ENCODE results near the gene ZSWIM8. TPM values are rescaled to one million over a fixed set of nuclear protein-coding genes. Genes with fewer than 3 reads are reported as not detected.
A peak's percentile ranks its signal among the peaks of the same experiment; 100 is the strongest.

Gene ZSWIM8
- total and polyA plus RNA-seq, 2 experiments from 2014 or later = 20.5 to 30.4 TPM

DNA sequence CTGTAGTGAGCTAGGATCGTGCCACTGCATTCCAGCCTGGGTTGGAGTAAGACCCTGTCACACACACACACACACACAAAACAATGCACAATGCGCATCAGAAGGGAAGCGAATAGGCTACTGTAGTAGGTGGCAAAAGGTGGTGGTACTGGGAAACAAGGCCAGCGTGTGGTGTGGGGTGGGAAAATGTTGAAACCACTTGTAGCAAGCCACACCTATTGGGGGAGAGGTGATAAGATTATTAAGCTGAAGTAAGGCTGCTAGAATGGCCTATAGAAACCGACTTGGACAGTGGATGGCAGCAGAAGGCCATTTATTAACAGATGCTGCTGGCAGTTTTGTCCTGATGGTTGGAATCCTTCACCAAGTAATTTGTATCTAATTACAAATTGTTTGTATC is 10.8 kb upstream of the ZSWIM8 start:
- H3K4me2 ChIP-seq = no peak overlapping the region; the same call in 1 of the 2 replicates
- H4K20me1 ChIP-seq (replicated peaks; ENCODE audit: insufficient read depth) = peaks cover 13% of the 10 kb centered on the region
- peaks cover 15% of the 10 kb centered on the region for H3K27me3 Mint-ChIP-seq (ENCODE audit: insufficient read depth, low read depth, poor library complexity)
- no peak overlapping the region for H3K27ac Mint-ChIP-seq
- H3K9me2 ChIP-seq (ENCODE audit: insufficient read depth) = no peaks in the 10 kb centered on the region
- peaks cover 40% of the 10 kb centered on the region for H3F3A ChIP-seq (replicated peaks; ENCODE audit: low read depth)
- peaks cover 45% of the 10 kb centered on the region for H3K36me3 Mint-ChIP-seq (ENCODE audit: low read depth)
- no peak for DNase-seq (ENCODE audit: low spot score)
- H3K4me1 ChIP-seq (ENCODE audit: insufficient read depth) = peaks cover 18% of the 10 kb centered on the region; the same call in 1 of the 2 replicates
- H3K4me1 Mint-ChIP-seq = peaks cover 23% of the 10 kb centered on the region
- peak overlapping the region; percentile 22; the same call in 2 of the 3 replicates for H3K4me3 Mint-ChIP-seq
- H3K9me3 Mint-ChIP-seq = no peaks in the 10 kb centered on the region
- peaks cover 6% of the 10 kb centered on the region for H3K36me3 ChIP-seq (ENCODE audit: insufficient read depth)
- TF ChIP-seq, protein P1, sequence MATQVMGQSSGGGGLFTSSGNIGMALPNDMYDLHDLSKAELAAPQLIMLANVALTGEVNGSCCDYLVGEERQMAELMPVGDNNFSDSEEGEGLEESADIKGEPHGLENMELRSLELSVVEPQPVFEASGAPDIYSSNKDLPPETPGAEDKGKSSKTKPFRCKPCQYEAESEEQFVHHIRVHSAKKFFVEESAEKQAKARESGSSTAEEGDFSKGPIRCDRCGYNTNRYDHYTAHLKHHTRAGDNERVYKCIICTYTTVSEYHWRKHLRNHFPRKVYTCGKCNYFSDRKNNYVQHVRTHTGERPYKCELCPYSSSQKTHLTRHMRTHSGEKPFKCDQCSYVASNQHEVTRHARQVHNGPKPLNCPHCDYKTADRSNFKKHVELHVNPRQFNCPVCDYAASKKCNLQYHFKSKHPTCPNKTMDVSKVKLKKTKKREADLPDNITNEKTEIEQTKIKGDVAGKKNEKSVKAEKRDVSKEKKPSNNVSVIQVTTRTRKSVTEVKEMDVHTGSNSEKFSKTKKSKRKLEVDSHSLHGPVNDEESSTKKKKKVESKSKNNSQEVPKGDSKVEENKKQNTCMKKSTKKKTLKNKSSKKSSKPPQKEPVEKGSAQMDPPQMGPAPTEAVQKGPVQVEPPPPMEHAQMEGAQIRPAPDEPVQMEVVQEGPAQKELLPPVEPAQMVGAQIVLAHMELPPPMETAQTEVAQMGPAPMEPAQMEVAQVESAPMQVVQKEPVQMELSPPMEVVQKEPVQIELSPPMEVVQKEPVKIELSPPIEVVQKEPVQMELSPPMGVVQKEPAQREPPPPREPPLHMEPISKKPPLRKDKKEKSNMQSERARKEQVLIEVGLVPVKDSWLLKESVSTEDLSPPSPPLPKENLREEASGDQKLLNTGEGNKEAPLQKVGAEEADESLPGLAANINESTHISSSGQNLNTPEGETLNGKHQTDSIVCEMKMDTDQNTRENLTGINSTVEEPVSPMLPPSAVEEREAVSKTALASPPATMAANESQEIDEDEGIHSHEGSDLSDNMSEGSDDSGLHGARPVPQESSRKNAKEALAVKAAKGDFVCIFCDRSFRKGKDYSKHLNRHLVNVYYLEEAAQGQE (IDR thresholded peaks at IDR 0.05; ENCODE audit: unreplicated experiment) = no peak
- TF ChIP-seq, protein P2, sequence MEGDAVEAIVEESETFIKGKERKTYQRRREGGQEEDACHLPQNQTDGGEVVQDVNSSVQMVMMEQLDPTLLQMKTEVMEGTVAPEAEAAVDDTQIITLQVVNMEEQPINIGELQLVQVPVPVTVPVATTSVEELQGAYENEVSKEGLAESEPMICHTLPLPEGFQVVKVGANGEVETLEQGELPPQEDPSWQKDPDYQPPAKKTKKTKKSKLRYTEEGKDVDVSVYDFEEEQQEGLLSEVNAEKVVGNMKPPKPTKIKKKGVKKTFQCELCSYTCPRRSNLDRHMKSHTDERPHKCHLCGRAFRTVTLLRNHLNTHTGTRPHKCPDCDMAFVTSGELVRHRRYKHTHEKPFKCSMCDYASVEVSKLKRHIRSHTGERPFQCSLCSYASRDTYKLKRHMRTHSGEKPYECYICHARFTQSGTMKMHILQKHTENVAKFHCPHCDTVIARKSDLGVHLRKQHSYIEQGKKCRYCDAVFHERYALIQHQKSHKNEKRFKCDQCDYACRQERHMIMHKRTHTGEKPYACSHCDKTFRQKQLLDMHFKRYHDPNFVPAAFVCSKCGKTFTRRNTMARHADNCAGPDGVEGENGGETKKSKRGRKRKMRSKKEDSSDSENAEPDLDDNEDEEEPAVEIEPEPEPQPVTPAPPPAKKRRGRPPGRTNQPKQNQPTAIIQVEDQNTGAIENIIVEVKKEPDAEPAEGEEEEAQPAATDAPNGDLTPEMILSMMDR (conservative IDR thresholded peaks at IDR 0.05; ENCODE audit: low read depth in 2 of 2) = no peak
- TF ChIP-seq, protein P3, sequence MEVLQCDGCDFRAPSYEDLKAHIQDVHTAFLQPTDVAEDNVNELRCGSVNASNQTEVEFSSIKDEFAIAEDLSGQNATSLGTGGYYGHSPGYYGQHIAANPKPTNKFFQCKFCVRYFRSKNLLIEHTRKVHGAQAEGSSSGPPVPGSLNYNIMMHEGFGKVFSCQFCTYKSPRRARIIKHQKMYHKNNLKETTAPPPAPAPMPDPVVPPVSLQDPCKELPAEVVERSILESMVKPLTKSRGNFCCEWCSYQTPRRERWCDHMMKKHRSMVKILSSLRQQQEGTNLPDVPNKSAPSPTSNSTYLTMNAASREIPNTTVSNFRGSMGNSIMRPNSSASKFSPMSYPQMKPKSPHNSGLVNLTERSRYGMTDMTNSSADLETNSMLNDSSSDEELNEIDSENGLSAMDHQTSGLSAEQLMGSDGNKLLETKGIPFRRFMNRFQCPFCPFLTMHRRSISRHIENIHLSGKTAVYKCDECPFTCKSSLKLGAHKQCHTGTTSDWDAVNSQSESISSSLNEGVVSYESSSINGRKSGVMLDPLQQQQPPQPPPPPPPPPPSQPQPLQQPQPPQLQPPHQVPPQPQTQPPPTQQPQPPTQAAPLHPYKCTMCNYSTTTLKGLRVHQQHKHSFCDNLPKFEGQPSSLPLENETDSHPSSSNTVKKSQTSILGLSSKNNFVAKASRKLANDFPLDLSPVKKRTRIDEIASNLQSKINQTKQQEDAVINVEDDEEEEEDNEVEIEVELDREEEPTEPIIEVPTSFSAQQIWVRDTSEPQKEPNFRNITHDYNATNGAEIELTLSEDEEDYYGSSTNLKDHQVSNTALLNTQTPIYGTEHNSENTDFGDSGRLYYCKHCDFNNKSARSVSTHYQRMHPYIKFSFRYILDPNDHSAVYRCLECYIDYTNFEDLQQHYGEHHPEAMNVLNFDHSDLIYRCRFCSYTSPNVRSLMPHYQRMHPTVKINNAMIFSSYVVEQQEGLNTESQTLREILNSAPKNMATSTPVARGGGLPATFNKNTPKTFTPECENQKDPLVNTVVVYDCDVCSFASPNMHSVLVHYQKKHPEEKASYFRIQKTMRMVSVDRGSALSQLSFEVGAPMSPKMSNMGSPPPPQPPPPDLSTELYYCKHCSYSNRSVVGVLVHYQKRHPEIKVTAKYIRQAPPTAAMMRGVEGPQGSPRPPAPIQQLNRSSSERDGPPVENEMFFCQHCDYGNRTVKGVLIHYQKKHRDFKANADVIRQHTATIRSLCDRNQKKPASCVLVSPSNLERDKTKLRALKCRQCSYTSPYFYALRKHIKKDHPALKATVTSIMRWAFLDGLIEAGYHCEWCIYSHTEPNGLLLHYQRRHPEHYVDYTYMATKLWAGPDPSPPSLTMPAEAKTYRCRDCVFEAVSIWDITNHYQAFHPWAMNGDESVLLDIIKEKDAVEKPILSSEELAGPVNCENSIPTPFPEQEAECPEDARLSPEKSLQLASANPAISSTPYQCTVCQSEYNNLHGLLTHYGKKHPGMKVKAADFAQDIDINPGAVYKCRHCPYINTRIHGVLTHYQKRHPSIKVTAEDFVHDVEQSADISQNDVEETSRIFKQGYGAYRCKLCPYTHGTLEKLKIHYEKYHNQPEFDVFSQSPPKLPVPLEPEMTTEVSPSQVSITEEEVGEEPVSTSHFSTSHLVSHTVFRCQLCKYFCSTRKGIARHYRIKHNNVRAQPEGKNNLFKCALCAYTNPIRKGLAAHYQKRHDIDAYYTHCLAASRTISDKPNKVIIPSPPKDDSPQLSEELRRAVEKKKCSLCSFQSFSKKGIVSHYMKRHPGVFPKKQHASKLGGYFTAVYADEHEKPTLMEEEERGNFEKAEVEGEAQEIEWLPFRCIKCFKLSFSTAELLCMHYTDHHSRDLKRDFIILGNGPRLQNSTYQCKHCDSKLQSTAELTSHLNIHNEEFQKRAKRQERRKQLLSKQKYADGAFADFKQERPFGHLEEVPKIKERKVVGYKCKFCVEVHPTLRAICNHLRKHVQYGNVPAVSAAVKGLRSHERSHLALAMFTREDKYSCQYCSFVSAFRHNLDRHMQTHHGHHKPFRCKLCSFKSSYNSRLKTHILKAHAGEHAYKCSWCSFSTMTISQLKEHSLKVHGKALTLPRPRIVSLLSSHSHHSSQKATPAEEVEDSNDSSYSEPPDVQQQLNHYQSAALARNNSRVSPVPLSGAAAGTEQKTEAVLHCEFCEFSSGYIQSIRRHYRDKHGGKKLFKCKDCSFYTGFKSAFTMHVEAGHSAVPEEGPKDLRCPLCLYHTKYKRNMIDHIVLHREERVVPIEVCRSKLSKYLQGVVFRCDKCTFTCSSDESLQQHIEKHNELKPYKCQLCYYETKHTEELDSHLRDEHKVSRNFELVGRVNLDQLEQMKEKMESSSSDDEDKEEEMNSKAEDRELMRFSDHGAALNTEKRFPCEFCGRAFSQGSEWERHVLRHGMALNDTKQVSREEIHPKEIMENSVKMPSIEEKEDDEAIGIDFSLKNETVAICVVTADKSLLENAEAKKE (CRISPR knock-in tag; IDR thresholded peaks at IDR 0.05) = no peak
- TF ChIP-seq, protein P4, sequence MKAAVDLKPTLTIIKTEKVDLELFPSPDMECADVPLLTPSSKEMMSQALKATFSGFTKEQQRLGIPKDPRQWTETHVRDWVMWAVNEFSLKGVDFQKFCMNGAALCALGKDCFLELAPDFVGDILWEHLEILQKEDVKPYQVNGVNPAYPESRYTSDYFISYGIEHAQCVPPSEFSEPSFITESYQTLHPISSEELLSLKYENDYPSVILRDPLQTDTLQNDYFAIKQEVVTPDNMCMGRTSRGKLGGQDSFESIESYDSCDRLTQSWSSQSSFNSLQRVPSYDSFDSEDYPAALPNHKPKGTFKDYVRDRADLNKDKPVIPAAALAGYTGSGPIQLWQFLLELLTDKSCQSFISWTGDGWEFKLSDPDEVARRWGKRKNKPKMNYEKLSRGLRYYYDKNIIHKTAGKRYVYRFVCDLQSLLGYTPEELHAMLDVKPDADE (IDR thresholded peaks at IDR 0.05) = no peak
- no peak for TF ChIP-seq STAT1 (IDR thresholded peaks at IDR 0.05; ENCODE audit: unreplicated experiment)
- TF ChIP-seq ZNF114 (CRISPR knock-in tag; IDR thresholded peaks at IDR 0.05) = no peak
- no peak for TF ChIP-seq ZNF331 (CRISPR knock-in tag; IDR thresholded peaks at IDR 0.05; ENCODE audit: low read depth)
- TF ChIP-seq JUNB (IDR thresholded peaks at IDR 0.05; ENCODE audit: unreplicated experiment) = no peak
- no peak for TF ChIP-seq EZH2 (IDR thresholded peaks at IDR 0.05; ENCODE audit: low read depth, unreplicated experiment)
- TF ChIP-seq POLR2AphosphoS5 (IDR thresholded peaks at IDR 0.05; ENCODE audit: low read depth) = no peak
- no peak for TF ChIP-seq CREB1 (CRISPR knock-in tag; IDR thresholded peaks at IDR 0.05; ENCODE audit: low read depth)
- no peak for ATAC-seq
- no peak overlapping the region for H2AFZ ChIP-seq
- H3K27ac ChIP-seq (ENCODE audit: low read depth) = no peak overlapping the region
- no peak overlapping the region for H3K4me3 ChIP-seq
- peaks cover 17% of the 10 kb centered on the region; the same call in 1 of the 2 replicates for H3K79me2 ChIP-seq (replicated peaks; ENCODE audit: insufficient read depth)
- H3K27me3 ChIP-seq (ENCODE audit: insufficient read depth) = no peaks in the 10 kb centered on the region

All from GM23338 (cell line).